H1 (cell line): ENCODE results near the gene IFI16. TPM values are rescaled to one million over a fixed set of nuclear protein-coding genes. Genes with fewer than 3 reads are reported as not detected.

Experiments used
- ASH2L ChIP-seq: fragments of 200-600, 300-600 bp; sonication (generic); IDR thresholded peaks from one replicate; pipeline ENCODE4 v1.7.1; 2017; ENCODE audit warnings: low read length
- CHD2 ChIP-seq: IDR thresholded peaks from 2 replicates; pipeline ENCODE4 v1.6.1; 2012; ENCODE audit warnings: low read length, improper control_type of control experiment
- CHD7 ChIP-seq: fragments of 300-600 bp; sonication (generic); IDR thresholded peaks from 2 replicates; pipeline ENCODE4 v1.7.1; 2012; ENCODE audit warnings: low read length, moderate library complexity, mild to moderate bottlenecking, inconsistent platforms; ENCODE audit not compliant: insufficient replicate concordance
- EZH2 ChIP-seq: fragments of 200-600 bp; sonication (generic); IDR thresholded peaks from 2 replicates; pipeline ENCODE4 v1.7.1; 2012; ENCODE audit warnings: low read depth, mild to moderate bottlenecking, moderate library complexity, low read length, inconsistent platforms; ENCODE audit not compliant: severe bottlenecking
- NRF1 ChIP-seq: IDR thresholded peaks from 2 replicates; pipeline ENCODE4 v1.6.1; 2011; ENCODE audit warnings: mild to moderate bottlenecking, low read depth, low read length, improper control_type of control experiment
- RAD21 ChIP-seq, 2 experiments: IDR thresholded peaks in 1 of 2; conservative IDR thresholded peaks in 1 of 2; 2 replicates each; pipeline ENCODE4 v1.6.1; 2011; ENCODE audit warnings: low read depth in 2 of 2, low read length in 2 of 2, improper control_type of control experiment in 1 of 2, inconsistent platforms in 1 of 2, mild to moderate bottlenecking in 1 of 2, moderate library complexity in 1 of 2
- RXRA ChIP-seq: IDR thresholded peaks from 2 replicates; pipeline ENCODE4 v1.6.1; 2011; ENCODE audit warnings: low read depth, mild to moderate bottlenecking, low read length, moderate library complexity; ENCODE audit not compliant: insufficient read depth
- SAP30 ChIP-seq: fragments of 300-600 bp; sonication (generic); IDR thresholded peaks from 2 replicates; pipeline ENCODE4 v1.7.1; 2012; ENCODE audit warnings: low read length, moderate library complexity, mild to moderate bottlenecking, inconsistent platforms; ENCODE audit not compliant: insufficient read depth, insufficient replicate concordance
- TCF12 ChIP-seq: IDR thresholded peaks from 2 replicates; pipeline ENCODE4 v1.6.1; 2011; ENCODE audit warnings: low read depth, mild to moderate bottlenecking, low read length
- polyA plus RNA-seq, 7 experiments: library from polyadenylated mRNA; depleted of rRNA in 3 of 7; stranded (reverse) in 5 of 7; unstranded in 2 of 7; fragments of >200 nt in 5 of 7; fragments of 200-250 nt in 2 of 7; gene quantifications; 1 replicate in 5 of 7; 2 replicates in 1 of 7; 4 replicates in 1 of 7; pipeline versions ENCODE4 v1.2.1 to v1.2.3, GENCODE V29; 2011 to 2013; ENCODE audit warnings: missing spikeins in 2 of 7, mixed read lengths in 2 of 7
- total RNA-seq: library from RNA; stranded (reverse); fragmentation: NEBNext Ultra II Directional; extraction: Animal tissue kit (Norgen Biotek cat#: 25700); gene quantifications from 2 replicates; pipeline ENCODE4 v1.2.1, GENCODE V29; 2021

IFI16 gene
- total and polyA plus RNA-seq, 2 of the 8 experiments (the other 6 are each of a cell fraction or from before 2014, with no cell fraction given) = 0.63 to 0.74 TPM

- TF ChIP-seq RAD21 (IDR thresholded peaks at IDR 0.05 in 1 of 2, conservative IDR thresholded peaks at IDR 0.05 in 1 of 2; ENCODE audit: low read depth in 2 of 2, low read length in 2 of 2) = no peak
- no peak for TF ChIP-seq SAP30
- TF ChIP-seq CHD7 = no peak
- TF ChIP-seq EZH2 = no peak
- TF ChIP-seq RXRA = no peak
- TF ChIP-seq TCF12 = no peak
- TF ChIP-seq NRF1 = no peak
- TF ChIP-seq CHD2 = no peak
- TF ChIP-seq ASH2L = no peak
Observed at GRCh38 chr1:158998037-158998780, 11.5 kb upstream of the IFI16 start (continued).
